ENCODE results near the gene C2orf74.

GRCh38 chr2:61149074-61149473 lies 12.9 kb upstream of the C2orf74 start:
- no peak for TF ChIP-seq CTCF (optimal IDR thresholded peaks at IDR 0.05 in 1 of 3, IDR thresholded peaks at IDR 0.05 in 1 of 3, conservative IDR thresholded peaks at IDR 0.05 in 1 of 3; ENCODE audit: extremely low read depth in 1 of 3, insufficient read depth in 2 of 3, low read length in 3 of 3)
- TF ChIP-seq EZH2 (IDR thresholded peaks at IDR 0.05; ENCODE audit: low read length), result no peak
